Erythroblast (primary cell): ENCODE data around the gene TMCC3.

ENCODE experiments used
- GATA1 ChIP-seq: IDR thresholded peaks from 2 replicates; pipeline ENCODE4 v1.6.1; 2011; ENCODE audit warnings: low read depth, mild to moderate bottlenecking, control low read depth, low read length, moderate library complexity
- POLR2A ChIP-seq: IDR thresholded peaks from 2 replicates; pipeline ENCODE4 v1.6.1; 2011; ENCODE audit warnings: mild to moderate bottlenecking, low read length

GRCh38 chr12:94595152-94595551 lies 55.2 kb downstream of the TMCC3 start:
- TF ChIP-seq POLR2A = no peak
- TF ChIP-seq GATA1 = no peak
